ENCODE measurements around the gene CD74.
A peak's percentile ranks its signal among the peaks of the same experiment; 100 is the strongest.

The CD74 gene

DNA sequence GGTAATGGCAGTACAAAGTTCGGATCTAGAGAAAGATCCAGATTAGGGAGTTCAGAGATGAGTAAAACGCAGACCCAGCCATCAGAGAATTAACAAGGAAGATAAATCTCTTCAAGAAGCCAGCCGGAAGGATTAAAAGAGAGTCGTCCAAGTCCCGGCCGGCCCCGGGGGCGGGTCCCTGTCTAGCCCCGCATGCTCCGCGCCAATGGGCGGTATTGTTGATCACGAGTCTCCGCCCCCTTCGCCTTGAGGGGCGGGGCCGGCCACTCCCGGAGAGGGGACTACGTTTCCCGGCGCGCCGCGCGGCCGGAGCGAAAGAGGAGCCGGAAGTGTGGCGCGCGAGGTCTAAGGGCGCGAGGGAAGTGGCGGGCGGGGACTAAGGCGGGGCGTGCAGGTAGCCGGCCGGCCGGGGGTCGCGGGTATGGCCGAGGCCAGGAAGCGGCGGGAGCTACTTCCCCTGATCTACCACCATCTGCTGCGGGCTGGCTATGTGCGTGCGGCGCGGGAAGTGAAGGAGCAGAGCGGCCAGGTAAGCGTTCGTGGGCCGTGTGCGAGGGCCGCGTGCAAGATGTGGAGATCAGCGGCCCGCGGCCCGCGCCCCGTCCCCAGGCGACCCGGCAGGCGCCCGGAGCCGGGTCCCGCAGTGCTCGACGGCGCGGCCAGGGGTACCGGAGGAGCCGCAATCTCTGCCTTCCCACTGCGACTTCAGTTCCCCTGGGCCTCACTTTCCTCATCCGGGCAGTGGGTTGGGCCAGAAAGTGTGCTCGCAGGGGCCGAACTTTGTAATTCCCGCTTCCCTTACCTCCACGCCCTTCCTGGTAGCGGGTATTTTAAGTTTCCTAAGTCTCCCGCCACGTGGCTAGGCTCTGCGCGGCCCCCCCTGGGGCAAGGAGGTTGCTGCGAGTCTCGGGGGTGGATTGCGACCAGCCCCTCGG is 55.1 kb downstream of the CD74 start, which contains the start of gene TCOF1:
TCOF1 (plus strand) TSS at position 372 of the 935 bp plus-strand sequence; CDS start at position 422, 50 bp downstream.
- peak; percentile 97 for DNase-seq

GRCh38 chr5:150356575-150357294 is 56.0 kb downstream of the CD74 start:
- DNase-seq = no peak

DNA sequence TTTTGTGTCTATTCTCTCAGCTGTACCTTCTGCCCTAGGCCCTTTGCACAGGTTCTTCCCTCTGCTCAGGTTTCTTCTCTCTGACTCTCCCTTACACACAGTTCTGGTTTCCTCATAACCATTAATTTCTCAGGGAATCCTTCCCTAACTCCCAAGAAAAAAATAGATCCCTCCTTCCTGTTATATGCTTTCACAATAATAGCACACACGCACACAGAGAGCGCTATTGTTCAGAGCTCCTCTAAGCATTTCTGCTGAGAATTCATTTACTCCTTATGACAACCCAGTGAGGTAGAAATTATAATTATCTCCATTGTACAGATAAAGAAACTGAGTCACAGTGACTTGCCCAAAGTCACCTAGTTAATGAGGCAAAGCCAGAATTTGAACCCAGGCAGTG is 56.9 kb downstream of the CD74 start:
- no peak for DNase-seq

- DNase-seq = no peak
These were observed 59.6 kb downstream of the CD74 start for GRCh38 chr5:150353032-150353675.

DNA sequence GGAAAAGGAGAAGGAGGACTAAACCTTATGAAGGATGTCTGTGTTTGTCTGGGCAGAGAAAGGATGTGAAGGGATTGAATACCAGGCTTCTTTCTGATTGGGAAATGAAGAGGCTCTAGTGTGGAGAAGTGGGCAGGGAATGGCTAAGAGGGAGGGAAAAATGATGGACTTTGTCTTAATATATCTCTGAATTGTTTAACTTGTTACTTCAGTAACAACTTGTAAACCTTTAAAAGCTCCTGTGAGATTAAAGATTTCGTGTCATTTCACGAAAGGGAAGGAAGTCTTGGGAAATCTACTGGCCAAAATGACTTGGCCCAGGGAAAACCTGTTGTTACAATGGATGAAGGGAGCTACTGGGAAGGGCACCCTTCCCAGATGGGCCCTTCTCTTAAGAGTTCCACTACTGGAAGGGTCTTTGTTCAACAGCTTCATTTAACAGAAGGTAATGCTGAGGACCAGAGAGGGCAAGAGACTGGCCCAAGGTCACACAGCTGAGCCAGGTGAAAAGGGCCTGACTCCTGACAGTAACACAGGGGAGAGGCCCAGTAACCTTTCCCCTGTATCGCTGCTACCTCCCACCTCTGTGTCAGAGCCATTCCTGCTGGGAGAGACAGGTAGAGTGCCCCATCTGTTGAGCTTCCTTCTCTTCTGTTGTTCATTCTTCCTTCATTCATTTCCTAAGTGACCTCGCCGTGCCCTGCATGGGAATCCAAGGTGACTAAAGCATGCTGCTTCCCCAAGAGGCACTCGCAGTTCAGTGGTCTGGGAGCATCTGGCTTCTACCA is 60.3 kb downstream of the CD74 start:
- DNase-seq = no peak
